Measurements from ENCODE around the gene ZDHHC12. TPM values are rescaled to one million over a fixed set of nuclear protein-coding genes. Genes with fewer than 3 reads are reported as not detected.
"Not testable (repeated sequence)": the region's sequence is repeated elsewhere in the genome, so short reads cannot be mapped to it uniquely, and the experiment has no call there.

The ZDHHC12 gene
- total RNA-seq, 1 donor from 2014 or later: 33.7 TPM

- Mint-ChIP-seq H3K9me3 (ENCODE audit: low read depth) (no peaks in the 10 kb centered on the region), H3K4me1 (ENCODE audit: low read depth) (peaks cover 2% of the 10 kb centered on the region), H3K27me3 (no peaks in the 10 kb centered on the region), H3K27ac (peak overlapping the region; percentile 79), H3K36me3 (ENCODE audit: insufficient read depth) (peaks cover 15% of the 10 kb centered on the region), H3K4me3 (ENCODE audit: low read depth) (no peak overlapping the region)
- no peak for DNase-seq (ENCODE audit: low spot score, unreplicated experiment)
- TF ChIP-seq CTCF (IDR thresholded peaks at IDR 0.05; ENCODE audit: unreplicated experiment): no peak
These were observed 26.8 kb downstream of the ZDHHC12 start for GRCh38 chr9:128696923-128697707.

GRCh38 chr9:128694344-128694743, 29.6 kb downstream of the ZDHHC12 start:
- Mint-ChIP-seq H3K9me3 (ENCODE audit: low read depth) (no peaks in the 10 kb centered on the region), H3K36me3 (ENCODE audit: insufficient read depth) (peaks cover 27% of the 10 kb centered on the region), H3K4me1 (ENCODE audit: low read depth) (peaks cover 15% of the 10 kb centered on the region), H3K27me3 (no peaks in the 10 kb centered on the region), H3K4me3 (ENCODE audit: low read depth) (no peak overlapping the region), H3K27ac (no peak overlapping the region)
- no peak for TF ChIP-seq CTCF (IDR thresholded peaks at IDR 0.05; ENCODE audit: unreplicated experiment)
- no peak for DNase-seq (ENCODE audit: low spot score, unreplicated experiment)

GRCh38 chr9:128693738-128694137, 30.2 kb downstream of the ZDHHC12 start:
- H3K4me3 Mint-ChIP-seq (ENCODE audit: low read depth); H3K27me3 Mint-ChIP-seq; DNase-seq (ENCODE audit: low spot score, unreplicated experiment); H3K9me3 Mint-ChIP-seq (ENCODE audit: low read depth): not testable (repeated sequence)
- peaks cover 27% of the 10 kb centered on the region for H3K36me3 Mint-ChIP-seq (ENCODE audit: insufficient read depth)
- H3K4me1 Mint-ChIP-seq (ENCODE audit: low read depth): peaks cover 15% of the 10 kb centered on the region
- H3K27ac Mint-ChIP-seq: peak overlapping the region; percentile 76

- no peaks in the 10 kb centered on the region for H3K9me3 Mint-ChIP-seq (ENCODE audit: low read depth)
- no peaks in the 10 kb centered on the region for H3K27me3 Mint-ChIP-seq
- H3K4me3 Mint-ChIP-seq (ENCODE audit: low read depth): peak overlapping the region; percentile 99
- H3K27ac Mint-ChIP-seq: peak overlapping the region; percentile 99
- H3K36me3 Mint-ChIP-seq (ENCODE audit: insufficient read depth): peaks cover 24% of the 10 kb centered on the region
- DNase-seq (ENCODE audit: low spot score, unreplicated experiment): no peak
- H3K4me1 Mint-ChIP-seq (ENCODE audit: low read depth): peaks cover 28% of the 10 kb centered on the region
- TF ChIP-seq CTCF (IDR thresholded peaks at IDR 0.05; ENCODE audit: unreplicated experiment): no peak
These were observed 33.3 kb downstream of the ZDHHC12 start for GRCh38 chr9:128690684-128691034.

DNA sequence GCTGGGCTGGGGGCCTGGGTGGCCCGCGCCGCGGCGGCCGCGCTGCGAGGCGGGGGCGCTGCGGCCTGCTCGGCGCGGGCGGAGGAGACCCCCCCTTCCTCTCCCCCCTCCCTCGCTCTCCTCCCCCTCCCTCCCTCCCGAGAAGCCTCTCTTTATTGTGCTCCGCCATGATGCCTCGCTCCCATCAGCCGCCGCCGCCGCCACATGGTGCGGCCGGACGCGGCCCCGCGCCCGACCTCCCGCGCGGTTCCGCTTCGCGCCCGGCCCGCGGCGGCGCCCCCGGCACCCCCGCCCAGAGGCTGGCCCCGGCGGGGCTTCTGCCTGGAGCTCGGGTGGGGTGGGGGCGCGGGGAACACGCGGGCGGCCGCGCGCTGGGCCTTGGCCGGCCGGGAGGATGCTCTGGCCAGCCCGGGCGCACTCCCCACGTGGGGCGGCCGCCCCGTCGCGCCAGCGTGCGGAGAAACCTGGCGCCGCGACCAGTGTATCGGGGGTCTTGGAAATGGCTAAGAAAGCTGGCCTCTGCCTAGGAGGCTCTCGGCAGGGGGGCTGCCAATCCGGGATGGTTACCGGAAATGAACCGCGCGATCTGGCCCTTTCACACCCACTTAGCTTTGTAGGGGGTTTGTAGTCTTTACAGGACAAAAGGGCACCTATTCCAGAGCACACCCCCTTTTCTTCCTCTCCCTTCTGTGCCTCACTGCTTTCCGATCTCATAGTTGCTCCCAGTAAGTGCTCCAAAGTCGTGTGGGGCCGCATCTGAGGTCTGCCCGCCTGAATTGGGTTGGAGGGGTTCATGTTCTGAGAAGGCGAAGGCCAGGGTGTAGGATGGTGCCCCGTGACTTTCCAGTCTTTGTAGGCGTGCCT, 33.9 kb downstream of the ZDHHC12 start:
- Mint-ChIP-seq H3K27me3 (no peaks in the 10 kb centered on the region), H3K36me3 (ENCODE audit: insufficient read depth) (peaks cover 24% of the 10 kb centered on the region)

More for the DNA sequence above, 33.9 kb downstream of the ZDHHC12 start:
- no peak for DNase-seq (ENCODE audit: low spot score, unreplicated experiment)
- H3K4me3 Mint-ChIP-seq (ENCODE audit: low read depth): peak overlapping the region; percentile 99
- H3K27ac Mint-ChIP-seq: peak overlapping the region; percentile 99
- peaks cover 31% of the 10 kb centered on the region for H3K4me1 Mint-ChIP-seq (ENCODE audit: low read depth)
- TF ChIP-seq CTCF (IDR thresholded peaks at IDR 0.05; ENCODE audit: unreplicated experiment): no peak
- H3K9me3 Mint-ChIP-seq (ENCODE audit: low read depth): no peaks in the 10 kb centered on the region

Measured in progenitor cell of endocrine pancreas (in vitro differentiated cells).